ENCODE measurements around the gene VTI1A. TPM values are rescaled to one million over a fixed set of nuclear protein-coding genes. Genes with fewer than 3 reads are reported as not detected.

The VTI1A gene
- total RNA-seq, 1 donor from 2014 or later = 36.9 TPM

GRCh38 chr10:112570585-112570984, 123.6 kb downstream of the VTI1A start:
- DNase-seq (no peak), ATAC-seq (no peak)
- no peak overlapping the region for H3K4me3 ChIP-seq
- no peaks in the 10 kb centered on the region for H3K4me1 ChIP-seq
- no peak for TF ChIP-seq CTCF (IDR thresholded peaks at IDR 0.05)
- H3K27me3 ChIP-seq (ENCODE audit: low read depth) = no peaks in the 10 kb centered on the region
- no peak overlapping the region for H3K27ac ChIP-seq
- H3K9me3 ChIP-seq = no peaks in the 10 kb centered on the region
- no peaks in the 10 kb centered on the region for H3K36me3 ChIP-seq
- intact Hi-C loops (cut with DNase I) = no loop called here

- Histone ChIP-seq H3K9me3 (no peaks in the 10 kb centered on the region), H3K27ac (no peak overlapping the region), H3K4me1 (no peaks in the 10 kb centered on the region), H3K27me3 (ENCODE audit: low read depth) (no peaks in the 10 kb centered on the region), H3K4me3 (no peak overlapping the region), H3K36me3 (no peaks in the 10 kb centered on the region)
- intact Hi-C loops (cut with DNase I) = no loop called here
- DNase-seq (no peak), ATAC-seq (no peak)
- no peak for TF ChIP-seq CTCF (IDR thresholded peaks at IDR 0.05)
These were observed 132.6 kb downstream of the VTI1A start for GRCh38 chr10:112579578-112579977.

GRCh38 chr10:112580267-112580666, 133.3 kb downstream of the VTI1A start:
- Histone ChIP-seq H3K27me3 (ENCODE audit: low read depth) (no peaks in the 10 kb centered on the region), H3K4me1 (no peaks in the 10 kb centered on the region), H3K36me3 (no peaks in the 10 kb centered on the region), H3K27ac (no peak overlapping the region), H3K9me3 (no peaks in the 10 kb centered on the region), H3K4me3 (no peak overlapping the region)
- TF ChIP-seq CTCF (IDR thresholded peaks at IDR 0.05) = no peak
- DNase-seq (no peak), ATAC-seq (no peak)
- intact Hi-C loops (cut with DNase I) = no loop called here

GRCh38 chr10:112581921-112582320, 134.9 kb downstream of the VTI1A start:
- ATAC-seq = no peak
- intact Hi-C loops (cut with DNase I) = no loop called here
- Histone ChIP-seq H3K4me3 (no peak overlapping the region), H3K4me1 (no peaks in the 10 kb centered on the region), H3K9me3 (no peaks in the 10 kb centered on the region), H3K27me3 (ENCODE audit: low read depth) (no peaks in the 10 kb centered on the region), H3K27ac (no peak overlapping the region), H3K36me3 (no peaks in the 10 kb centered on the region)
- DNase-seq = no peak
- no peak for TF ChIP-seq CTCF (IDR thresholded peaks at IDR 0.05)

GRCh38 chr10:112583236-112583939, 136.4 kb downstream of the VTI1A start:
- no peak for TF ChIP-seq CTCF (IDR thresholded peaks at IDR 0.05)
- H3K27me3 ChIP-seq (ENCODE audit: low read depth) = no peaks in the 10 kb centered on the region
- ATAC-seq (no peak), DNase-seq (no peak)
- H3K36me3 ChIP-seq = no peaks in the 10 kb centered on the region
- H3K27ac ChIP-seq = no peak overlapping the region
- H3K4me3 ChIP-seq = no peak overlapping the region
- intact Hi-C loops (cut with DNase I) = no loop called here
- H3K9me3 ChIP-seq = no peaks in the 10 kb centered on the region
- H3K4me1 ChIP-seq = no peaks in the 10 kb centered on the region
